Activated CD4-positive, alpha-beta T cell treated with anti-CD3 and anti-CD28 coated beads, Interleukin-2, amount 10 ng/mL, durations not matched to agents 7 days and 5 days (primary cell): ENCODE data around the gene SMTNL2. TPM values are rescaled to one million over a fixed set of nuclear protein-coding genes. Genes with fewer than 3 reads are reported as not detected.

Source experiments
- CTCF ChIA-PET: fragments of 350-600 bp; sonication (Branson Sonifier 250); formaldehyde crosslinking; loops from one replicate; lab custom pipeline; 2021; ENCODE audit warnings: antibody characterized with exemption; lab: Charles Lee
- POLR2A ChIA-PET: fragments of 350-600 bp; sonication (Branson Sonifier 250); formaldehyde crosslinking; loops from one replicate; lab custom pipeline; 2021; ENCODE audit warnings: antibody characterized with exemption; lab: Charles Lee
- DNase-seq: peaks from one replicate; pipeline ENCODE4 v3.0.0-alpha.2; 2020
- H3K27ac Mint-ChIP-seq: one replicate; pipeline ENCODE4 v1.8.0; 2021; ENCODE audit warnings: mild to moderate bottlenecking, moderate library complexity, mixed read lengths
- H3K27me3 Mint-ChIP-seq: one replicate; pipeline ENCODE4 v1.8.0; 2021; ENCODE audit warnings: mixed read lengths
- H3K36me3 Mint-ChIP-seq: one replicate; pipeline ENCODE4 v1.8.0; 2021; ENCODE audit warnings: low read depth, mixed read lengths
- H3K4me1 Mint-ChIP-seq: one replicate; pipeline ENCODE4 v1.8.0; 2021; ENCODE audit warnings: mixed read lengths
- H3K4me3 Mint-ChIP-seq: one replicate; pipeline ENCODE4 v1.8.0; 2021; ENCODE audit warnings: mild to moderate bottlenecking, moderate library complexity, mixed read lengths
- H3K9me3 Mint-ChIP-seq: one replicate; pipeline ENCODE4 v1.8.0; 2021; ENCODE audit warnings: mixed read lengths
- total RNA-seq, 2 experiments: library from RNA; stranded (reverse); gene quantifications; one replicate each; pipeline ENCODE4 v1.2.3, GENCODE V29; 2021

SMTNL2 gene
- total RNA-seq, 2 experiments from 2014 or later = not detected

DNA sequence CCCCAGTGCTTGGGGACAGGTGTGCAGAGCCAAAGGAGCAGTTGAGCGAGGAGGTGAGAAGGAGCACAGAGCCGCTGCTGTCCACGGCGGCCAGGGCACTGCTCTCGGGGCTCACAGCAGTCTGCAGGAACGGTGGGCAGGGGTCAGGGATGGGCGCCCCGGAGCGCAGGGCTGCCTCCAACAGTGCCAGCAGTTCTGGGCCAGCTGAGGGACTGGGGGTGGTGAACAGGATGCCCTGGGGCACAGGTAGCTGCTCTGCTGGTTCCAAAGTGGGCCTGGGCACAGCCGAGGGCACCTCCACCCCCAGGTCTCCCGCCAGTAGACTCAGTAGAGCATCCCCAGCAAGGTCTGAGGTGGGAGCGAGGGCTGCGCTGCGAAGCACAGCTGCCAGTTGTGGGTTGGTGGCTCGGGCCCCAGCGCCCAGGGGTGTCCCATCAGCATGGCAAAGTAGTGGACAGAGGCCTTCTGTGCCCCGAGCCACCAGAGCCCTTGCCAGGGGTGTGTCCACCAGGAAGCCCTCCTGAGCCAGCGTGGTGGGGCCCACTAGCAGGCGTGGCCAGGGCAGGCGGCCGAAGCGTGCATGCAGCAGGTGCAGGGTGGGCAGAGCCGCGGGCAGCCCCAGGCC is 25.9 kb upstream of the SMTNL2 start:
- H3K36me3 Mint-ChIP-seq = peaks cover 4% of the 10 kb centered on the region
- no peaks in the 10 kb centered on the region for H3K9me3 Mint-ChIP-seq
- no peak for DNase-seq
- ChIA-PET POLR2A (no interaction called here), CTCF (no interaction called here)
- no peaks in the 10 kb centered on the region for H3K27me3 Mint-ChIP-seq
- H3K27ac Mint-ChIP-seq = no peak overlapping the region
- H3K4me1 Mint-ChIP-seq = peaks cover 52% of the 10 kb centered on the region
- no peak overlapping the region for H3K4me3 Mint-ChIP-seq

DNA sequence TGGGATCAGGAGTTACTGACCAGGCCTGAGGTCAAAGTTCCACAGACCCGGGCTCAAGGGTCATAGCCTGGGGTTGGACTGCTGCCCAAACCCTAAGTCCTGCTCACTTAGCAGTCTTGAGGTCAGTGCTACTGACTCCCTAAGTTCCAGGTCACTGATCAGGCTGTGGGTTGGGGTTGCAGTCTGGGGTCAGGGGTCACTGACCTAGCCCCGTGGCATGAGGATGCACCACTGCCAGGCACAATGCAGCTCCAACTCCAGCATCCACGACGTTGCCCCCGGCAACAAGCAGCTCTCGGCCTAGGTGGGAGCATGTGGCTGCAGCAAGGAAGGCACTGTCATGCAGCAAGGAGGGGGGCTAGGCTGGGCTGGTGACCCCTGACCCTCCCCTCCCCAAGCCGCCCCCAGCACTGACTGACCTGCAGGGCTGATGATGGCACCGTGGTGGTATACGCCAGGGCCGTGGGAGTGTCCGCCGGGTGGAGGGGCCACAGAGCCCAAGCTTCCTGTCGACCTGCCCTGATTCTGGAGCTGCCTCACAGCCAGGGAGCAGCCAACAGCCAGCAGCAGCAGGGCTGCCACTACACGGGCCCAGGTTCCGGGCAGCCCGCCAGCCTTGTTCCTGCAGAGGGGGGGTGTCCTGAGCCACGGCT is 25.1 kb upstream of the SMTNL2 start:
- H3K9me3 Mint-ChIP-seq = no peaks in the 10 kb centered on the region
- peaks cover 2% of the 10 kb centered on the region for H3K36me3 Mint-ChIP-seq
- no peak overlapping the region for H3K27ac Mint-ChIP-seq
- no peak overlapping the region for H3K4me3 Mint-ChIP-seq
- H3K27me3 Mint-ChIP-seq = no peaks in the 10 kb centered on the region
- H3K4me1 Mint-ChIP-seq = peaks cover 47% of the 10 kb centered on the region
- ChIA-PET POLR2A (no interaction called here), CTCF (interaction anchor here (1.4 to 2.3 kb wide), 2 partner anchors 9 to 10 kb away, joined by 3 to 5 read pairs; no protein-coding TSS in a partner anchor)
- no peak for DNase-seq

DNA sequence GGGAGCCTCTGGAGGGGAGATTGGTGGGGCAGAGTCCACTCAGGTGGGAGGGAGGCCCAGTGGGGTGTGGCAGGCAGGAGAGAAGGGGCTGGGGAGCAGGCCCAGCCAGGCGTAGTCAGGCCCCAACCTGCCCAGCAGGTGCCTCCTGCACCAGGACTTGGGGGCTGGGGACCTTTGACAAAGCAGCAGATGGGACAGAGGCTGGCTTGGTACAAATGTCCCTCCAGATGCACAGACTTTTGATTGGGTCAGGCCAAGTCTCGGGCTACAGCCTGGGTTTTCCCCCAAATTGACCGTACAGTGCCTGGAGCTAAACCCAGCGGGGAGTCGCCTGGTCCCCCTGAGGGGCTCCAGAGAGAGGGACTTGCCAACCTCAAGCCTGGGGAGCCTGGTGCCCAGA is 24.4 kb upstream of the SMTNL2 start:
- no peak overlapping the region for H3K4me3 Mint-ChIP-seq
- ChIA-PET CTCF (interaction anchor here (0.6 to 2.3 kb wide), 4 partner anchors 10 to 339 kb away, joined by 3 to 5 read pairs (median 3); no protein-coding TSS in a partner anchor), POLR2A (no interaction called here)

DNA sequence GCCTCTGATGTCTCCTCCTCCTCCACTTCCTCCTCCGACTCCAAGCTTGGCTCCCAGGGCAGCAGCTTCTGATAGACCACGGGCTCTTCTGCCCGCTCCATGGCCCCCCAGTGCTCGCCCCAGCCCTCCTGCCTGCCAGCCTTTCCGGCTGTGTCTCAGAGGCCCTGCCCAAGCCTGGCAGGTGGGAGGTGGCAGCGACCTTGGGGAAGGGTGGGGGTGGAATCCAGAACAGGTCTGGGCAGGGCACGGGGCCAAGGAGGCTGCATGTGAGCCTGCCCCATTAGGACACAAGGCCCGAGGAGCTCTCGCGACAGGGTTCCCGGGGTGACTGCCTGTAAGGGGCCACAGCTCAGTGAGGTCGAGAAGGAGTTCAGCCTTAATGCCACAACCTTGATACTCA is 23.9 kb upstream of the SMTNL2 start, which contains the start of gene GGT6:
GGT6 (minus strand) TSS at position 157 of the 400 bp plus-strand sequence; CDS start at position 101, 56 bp downstream.
- no peak for DNase-seq
- Mint-ChIP-seq H3K27ac (no peak within 1 kb of the TSS), H3K4me1 (peaks cover 44% of the 10 kb centered on the region), H3K36me3 (peaks cover 2% of the 10 kb centered on the region), H3K27me3 (no peaks in the 10 kb centered on the region), H3K4me3 (no peak within 1 kb of the TSS), H3K9me3 (no peaks in the 10 kb centered on the region)
- ChIA-PET POLR2A (no interaction called here), CTCF (interaction anchor here (0.6 to 2.3 kb wide), 4 partner anchors 9 to 339 kb away, joined by 3 to 5 read pairs (median 3); no protein-coding TSS in a partner anchor)

More for the DNA sequence above, 24.4 kb upstream of the SMTNL2 start:
- Mint-ChIP-seq H3K4me1 (peaks cover 42% of the 10 kb centered on the region), H3K27ac (no peak overlapping the region), H3K9me3 (no peaks in the 10 kb centered on the region), H3K36me3 (peaks cover 2% of the 10 kb centered on the region), H3K27me3 (no peaks in the 10 kb centered on the region)
- DNase-seq = no peak

DNA sequence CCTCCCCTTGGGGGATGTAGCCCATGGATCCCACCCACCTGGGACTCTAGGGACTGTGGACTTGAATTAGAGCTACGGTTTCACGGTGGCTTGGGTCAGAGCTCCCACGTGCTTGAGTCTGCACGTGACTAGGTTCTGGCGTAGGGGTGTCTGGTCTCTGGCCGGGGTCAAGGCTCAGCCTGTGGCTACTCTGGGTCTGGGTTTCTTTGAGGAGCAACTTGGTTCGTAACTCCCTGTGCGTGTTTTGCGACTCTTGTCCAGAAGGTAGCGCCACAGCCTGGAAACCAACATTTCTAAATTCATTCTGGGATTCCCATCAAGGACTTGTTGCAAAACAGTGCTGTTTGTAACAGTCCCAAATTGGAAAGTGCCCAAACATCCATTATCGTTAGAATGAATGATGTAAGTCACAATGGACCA is 23.5 kb upstream of the SMTNL2 start:
- POLR2A ChIA-PET = no interaction called here
- peaks cover 44% of the 10 kb centered on the region for H3K4me1 Mint-ChIP-seq
- H3K4me3 Mint-ChIP-seq = no peak overlapping the region
- H3K36me3 Mint-ChIP-seq = peaks cover 2% of the 10 kb centered on the region
- CTCF ChIA-PET = interaction anchor here (1.2 to 2.3 kb wide), 3 partner anchors 9 to 13 kb away, joined by 3 to 5 read pairs (median 3); no protein-coding TSS in a partner anchor
- no peak overlapping the region for H3K27ac Mint-ChIP-seq
- no peak for DNase-seq
- H3K27me3 Mint-ChIP-seq = peaks cover 3% of the 10 kb centered on the region
- H3K9me3 Mint-ChIP-seq = no peaks in the 10 kb centered on the region

DNA sequence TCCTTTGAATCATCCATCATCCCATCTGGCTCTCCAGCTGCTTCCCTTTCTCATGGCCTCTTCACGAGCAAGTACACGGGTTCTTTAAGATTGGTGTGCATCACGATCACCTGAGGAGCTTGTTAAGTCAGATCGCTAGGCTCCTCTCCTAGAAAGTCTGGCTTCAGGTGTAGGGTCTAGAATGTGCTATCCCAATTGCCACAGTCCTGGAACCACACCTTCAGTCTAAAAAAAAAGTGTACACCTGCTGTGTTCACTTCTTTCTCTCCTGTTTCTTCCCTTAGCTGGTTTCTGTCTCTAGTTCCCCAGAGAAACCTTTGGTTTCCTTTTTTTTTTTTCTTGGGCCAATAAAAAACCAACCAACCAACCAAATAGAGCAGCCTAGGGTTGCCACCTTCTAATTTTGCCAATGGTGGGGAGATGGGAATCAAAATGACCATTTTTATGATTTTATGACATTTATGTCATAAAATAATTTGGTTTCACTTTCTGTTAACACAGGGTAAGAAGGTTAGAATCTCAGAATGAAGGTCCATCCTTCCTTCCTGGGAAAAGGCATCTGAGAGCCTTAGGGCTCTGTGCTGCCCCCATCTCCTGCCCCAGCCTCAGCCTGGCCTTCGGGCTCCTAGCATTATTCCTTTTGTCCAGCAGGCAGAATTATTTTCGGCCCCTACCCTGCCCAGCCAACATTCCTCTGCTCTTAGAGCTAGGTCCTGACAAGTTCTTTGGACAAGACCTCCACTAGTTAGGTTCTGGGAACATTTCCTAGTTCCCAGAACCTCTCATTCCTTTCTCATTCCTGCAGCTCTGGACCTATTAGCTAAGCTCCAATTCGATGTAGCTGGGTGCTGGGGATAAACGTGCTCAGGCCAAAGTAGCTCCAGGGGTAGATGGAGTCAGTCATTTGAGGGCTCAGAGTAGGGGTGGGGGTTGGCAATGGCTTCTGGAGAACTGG is 22.0 kb upstream of the SMTNL2 start:
- Mint-ChIP-seq H3K4me1 (peaks cover 39% of the 10 kb centered on the region), H3K9me3 (no peaks in the 10 kb centered on the region), H3K27me3 (peaks cover 4% of the 10 kb centered on the region), H3K27ac (peak overlapping the region; percentile 84), H3K36me3 (peaks cover 2% of the 10 kb centered on the region), H3K4me3 (no peak overlapping the region)
- CTCF ChIA-PET = interaction anchor here (0.6 to 1.9 kb wide), 4 partner anchors 9 to 59 kb away, joined by 3 to 6 read pairs (median 4); no protein-coding TSS in a partner anchor
- POLR2A ChIA-PET = no interaction called here
- DNase-seq = no peak

DNA sequence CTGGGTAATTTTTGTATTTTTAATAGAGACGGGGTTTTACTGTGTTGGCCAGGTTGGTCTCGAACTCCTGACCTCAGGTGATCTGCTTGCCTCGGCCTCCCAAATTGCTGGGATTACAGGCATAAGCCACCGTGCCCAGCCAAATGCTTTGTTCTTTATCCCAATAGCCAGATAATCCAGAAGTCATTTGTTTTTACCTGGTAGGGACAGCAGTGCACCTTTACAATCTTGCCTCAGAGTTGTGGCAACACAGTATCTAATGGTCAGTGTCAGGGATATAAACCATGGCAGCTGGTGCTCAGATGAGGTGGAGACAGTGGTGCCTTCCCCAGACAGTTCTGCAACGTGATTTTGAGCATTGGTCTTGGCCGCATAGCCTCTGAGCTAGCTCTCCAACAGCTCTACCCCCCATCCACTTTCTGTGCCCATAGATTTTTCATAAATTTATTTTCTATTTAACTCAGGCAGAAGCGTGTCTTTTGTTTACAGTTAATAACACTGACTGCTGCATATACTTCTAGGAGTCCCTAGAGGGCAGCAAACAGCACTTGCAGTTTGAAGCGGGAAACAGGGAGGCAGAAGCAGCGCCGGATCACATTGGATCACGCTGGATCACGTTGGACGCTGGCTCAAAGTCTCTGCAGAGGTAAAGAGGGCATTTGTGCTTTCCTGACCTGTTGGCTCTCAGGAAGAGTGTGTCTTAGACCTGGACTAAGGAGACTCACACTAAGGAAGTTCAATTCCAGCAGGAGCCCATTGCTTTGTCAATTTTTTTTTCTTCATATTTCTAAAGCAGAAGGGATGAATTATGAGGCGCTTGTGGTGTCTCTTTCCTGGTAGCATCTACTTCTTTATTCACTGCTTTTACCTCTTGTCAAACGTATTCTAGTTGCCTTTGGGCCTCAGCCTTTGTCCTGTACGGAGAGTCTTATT is 18.9 kb upstream of the SMTNL2 start:
- H3K4me3 Mint-ChIP-seq = peak overlapping the region; percentile 45
- CTCF ChIA-PET = interaction anchor here (0.6 to 2.0 kb wide), 9 partner anchors 8 to 217 kb away, joined by 3 to 7 read pairs (median 3); partner anchors contain the start of genes ARRB2 and MYBBP1A
- H3K4me1 Mint-ChIP-seq = peaks cover 39% of the 10 kb centered on the region
- peak overlapping the region; percentile 66 for H3K27ac Mint-ChIP-seq
- DNase-seq = peak; percentile 72
- H3K36me3 Mint-ChIP-seq = peaks cover 2% of the 10 kb centered on the region
- peaks cover 4% of the 10 kb centered on the region for H3K27me3 Mint-ChIP-seq
- H3K9me3 Mint-ChIP-seq = no peaks in the 10 kb centered on the region
- POLR2A ChIA-PET = no interaction called here

DNA sequence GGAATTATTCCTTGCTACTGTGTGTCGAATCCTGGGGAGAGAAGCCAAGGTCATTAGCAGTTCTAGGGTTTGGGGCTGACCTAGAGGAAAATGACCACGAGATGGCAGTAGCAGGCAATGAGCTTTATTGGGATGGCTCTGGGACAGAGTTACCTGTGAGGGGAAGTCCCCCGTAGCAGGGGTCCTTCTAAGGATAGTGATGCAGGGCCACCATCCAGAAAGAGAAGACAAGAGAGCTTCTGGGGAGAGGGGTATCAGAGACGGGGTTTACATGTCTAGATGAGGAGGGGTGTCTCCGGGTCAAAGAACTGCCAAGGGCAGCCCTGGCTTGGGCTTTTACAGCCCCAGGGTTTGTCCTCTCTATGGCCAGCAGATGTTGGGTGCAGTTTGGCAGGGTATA is 17.5 kb upstream of the SMTNL2 start:
- Mint-ChIP-seq H3K27me3 (peaks cover 4% of the 10 kb centered on the region), H3K4me3 (no peak overlapping the region), H3K36me3 (peaks cover 2% of the 10 kb centered on the region), H3K9me3 (no peaks in the 10 kb centered on the region), H3K4me1 (peaks cover 32% of the 10 kb centered on the region), H3K27ac (no peak overlapping the region)
- POLR2A ChIA-PET = no interaction called here
- peak; percentile 61 for DNase-seq
- CTCF ChIA-PET = interaction anchor here (0.6 to 2.0 kb wide), 18 partner anchors 10 to 341 kb away, joined by 3 to 10 read pairs (median 4); partner anchors contain the start of genes ARRB2 and MYBBP1A

DNA sequence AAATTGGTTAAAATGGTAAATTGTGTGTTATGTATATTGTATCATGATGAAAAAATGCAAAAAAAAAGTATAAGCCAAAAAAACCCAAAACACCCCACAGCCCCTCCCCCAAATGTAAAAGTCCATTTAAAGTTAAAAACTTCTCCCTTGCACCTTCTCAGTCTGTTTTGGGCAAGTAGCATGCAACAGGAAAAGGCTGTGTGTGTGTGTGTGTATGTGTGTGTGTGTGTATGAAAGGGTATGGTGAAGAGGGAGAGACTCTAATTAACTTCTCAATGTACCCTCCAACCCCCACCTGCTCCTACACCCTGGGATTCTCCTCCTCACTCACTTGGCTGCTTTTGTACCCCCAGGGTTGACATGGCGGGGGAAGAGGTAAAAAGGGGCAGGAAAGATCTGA is 14.7 kb upstream of the SMTNL2 start:
- H3K36me3 Mint-ChIP-seq = no peaks in the 10 kb centered on the region
- no peaks in the 10 kb centered on the region for H3K9me3 Mint-ChIP-seq
- ChIA-PET CTCF (interaction anchor here (1.1 kb wide), 1 partner anchor 10 kb away, joined by 5 read pairs; the partner anchor contains the start of gene GGT6), POLR2A (no interaction called here)
- H3K27me3 Mint-ChIP-seq = peaks cover 6% of the 10 kb centered on the region
- H3K27ac Mint-ChIP-seq = no peak overlapping the region
- H3K4me1 Mint-ChIP-seq = peaks cover 25% of the 10 kb centered on the region
- no peak overlapping the region for H3K4me3 Mint-ChIP-seq
- no peak for DNase-seq

DNA sequence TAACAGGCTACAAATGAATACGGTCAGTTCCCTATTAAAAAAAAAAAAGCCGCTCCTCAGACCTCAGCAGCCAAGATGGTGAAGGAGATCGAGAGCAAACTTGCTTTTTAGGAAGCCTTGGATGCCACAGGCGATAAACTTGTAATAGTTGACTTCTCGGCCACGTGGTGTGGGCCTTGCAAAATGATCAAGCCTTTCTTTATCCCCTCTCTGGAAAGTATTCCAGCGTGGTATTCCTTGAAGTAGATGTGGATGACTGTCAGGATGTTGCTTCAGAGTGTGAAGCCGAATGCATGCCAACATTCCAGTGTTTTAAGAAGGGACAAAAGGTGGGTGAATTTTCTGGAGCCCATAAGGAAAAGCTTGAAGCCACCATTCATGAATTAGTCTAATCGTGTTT is 12.2 kb upstream of the SMTNL2 start:
- no peak overlapping the region for H3K27ac Mint-ChIP-seq
- H3K4me1 Mint-ChIP-seq = peaks cover 13% of the 10 kb centered on the region
- H3K36me3 Mint-ChIP-seq = no peaks in the 10 kb centered on the region
- CTCF ChIA-PET = no interaction called here
- POLR2A ChIA-PET = no interaction called here
- H3K9me3 Mint-ChIP-seq = no peaks in the 10 kb centered on the region
- peaks cover 3% of the 10 kb centered on the region for H3K27me3 Mint-ChIP-seq
- H3K4me3 Mint-ChIP-seq = no peak overlapping the region
- no peak for DNase-seq

DNA sequence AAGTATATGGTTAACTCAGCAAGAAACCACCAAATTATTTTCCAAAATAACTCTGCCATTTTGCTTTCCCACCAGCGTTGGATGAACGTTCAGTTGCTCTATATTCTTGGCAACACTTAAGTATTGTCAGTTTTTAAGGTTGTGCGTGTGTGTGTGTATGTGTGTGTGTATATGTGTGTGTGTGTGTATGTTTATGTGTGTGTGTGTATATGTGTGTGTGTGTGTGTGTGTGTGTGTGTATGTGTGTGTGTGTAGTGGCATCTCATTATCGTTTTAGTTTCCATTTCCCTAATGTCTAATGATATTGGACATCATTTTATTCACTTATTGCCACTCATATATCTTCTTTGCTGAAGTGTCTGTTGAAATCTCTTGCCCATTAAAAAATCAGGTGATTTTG is 11.2 kb upstream of the SMTNL2 start:
- ChIA-PET POLR2A (no interaction called here), CTCF (interaction anchor here (1.0 kb wide), 1 partner anchor 12 kb away, joined by 3 read pairs; the partner anchor contains the start of gene GGT6)
- Mint-ChIP-seq H3K36me3 (no peaks in the 10 kb centered on the region), H3K4me1 (peaks cover 13% of the 10 kb centered on the region), H3K9me3 (no peaks in the 10 kb centered on the region), H3K4me3 (no peak overlapping the region), H3K27me3 (peaks cover 3% of the 10 kb centered on the region), H3K27ac (no peak overlapping the region)
- no peak for DNase-seq
